Mucosa of rectum (tissue), 2 donors: ENCODE data around the gene MEGF11.

Experiments
- H3K27ac ChIP-seq, 2 donors: one replicate each; pipeline ENCODE4 v1.7.0; 2013; ENCODE audit warnings: inconsistent platforms in 2 of 2, low read depth in 2 of 2, low read length in 2 of 2
- H3K27me3 ChIP-seq, 2 donors: one replicate each; pipeline ENCODE4 v1.7.0; 2013; ENCODE audit warnings: low read length in 2 of 2; ENCODE audit not compliant: control insufficient read depth in 2 of 2, insufficient read depth in 2 of 2
- H3K36me3 ChIP-seq, 2 donors: one replicate each; pipeline ENCODE4 v1.7.0; 2013; ENCODE audit warnings: low read length in 2 of 2; ENCODE audit not compliant: control insufficient read depth in 2 of 2, insufficient read depth in 2 of 2
- H3K4me1 ChIP-seq, 2 donors: one replicate each; pipeline ENCODE4 v1.7.0; 2013; ENCODE audit warnings: low read length in 2 of 2, mild to moderate bottlenecking in 1 of 2; ENCODE audit not compliant: control insufficient read depth in 2 of 2, insufficient read depth in 2 of 2
- H3K4me3 ChIP-seq, 2 donors: one replicate each; pipeline ENCODE4 v1.7.0; 2013; ENCODE audit warnings: low read length in 2 of 2
- H3K9ac ChIP-seq, 2 donors: one replicate each; pipeline ENCODE4 v1.7.0; 2013; ENCODE audit warnings: low read length in 2 of 2, low read depth in 1 of 2, mild to moderate bottlenecking in 1 of 2
- H3K9me3 ChIP-seq, 2 donors: one replicate each; pipeline ENCODE4 v1.7.0; 2013; ENCODE audit warnings: low read length in 2 of 2; ENCODE audit not compliant: control insufficient read depth in 2 of 2
- donor health status: healthy.
- donor health status: Normal muscosa, but diverticular disease.

MEGF11 gene

DNA sequence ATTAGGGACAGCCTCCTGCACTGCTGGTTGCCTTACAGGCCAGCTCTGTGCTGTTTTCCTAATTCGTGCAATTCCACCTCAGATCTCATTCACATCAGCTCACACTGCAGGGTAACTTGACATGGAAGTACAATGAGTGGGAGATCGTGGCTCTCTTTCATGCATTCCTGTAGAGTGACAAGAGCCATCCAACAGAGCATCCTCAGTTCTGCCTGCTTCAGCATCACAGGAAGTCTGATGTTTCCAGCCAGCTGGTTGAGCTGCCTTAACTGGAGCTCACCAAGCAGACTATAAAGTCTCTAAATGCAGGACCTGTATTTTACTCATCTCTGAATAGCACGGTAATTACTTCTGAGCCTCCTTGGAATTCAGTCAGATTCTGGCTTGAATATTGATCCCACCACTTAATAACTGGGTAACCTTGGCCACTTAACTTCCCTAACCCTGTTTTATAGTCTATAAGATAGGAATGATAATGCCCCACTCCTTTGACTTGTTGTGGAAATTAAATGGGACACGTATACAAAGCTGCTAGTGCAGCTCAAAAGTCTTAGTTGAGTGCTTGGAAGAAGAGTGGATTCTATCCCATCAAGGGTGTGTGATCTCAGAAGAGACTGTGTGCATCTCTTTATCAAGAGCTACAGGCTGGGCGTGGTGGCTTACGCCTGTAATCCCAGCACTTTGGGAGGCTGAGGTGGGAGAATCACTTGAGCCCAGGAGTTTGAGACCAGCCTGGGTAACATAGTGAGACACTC lies 38.4 kb upstream of the MEGF11 start:
- no peak overlapping the region for H3K9ac ChIP-seq
- H3K4me1 ChIP-seq = peaks cover 14 to 20% of the 10 kb centered on the region in 2 donors
- no peak overlapping the region for H3K27ac ChIP-seq
- H3K9me3 ChIP-seq = no peaks in the 10 kb centered on the region
- no peak overlapping the region for H3K4me3 ChIP-seq
- H3K36me3 ChIP-seq = no peaks in the 10 kb centered on the region
- no peaks in the 10 kb centered on the region for H3K27me3 ChIP-seq

DNA sequence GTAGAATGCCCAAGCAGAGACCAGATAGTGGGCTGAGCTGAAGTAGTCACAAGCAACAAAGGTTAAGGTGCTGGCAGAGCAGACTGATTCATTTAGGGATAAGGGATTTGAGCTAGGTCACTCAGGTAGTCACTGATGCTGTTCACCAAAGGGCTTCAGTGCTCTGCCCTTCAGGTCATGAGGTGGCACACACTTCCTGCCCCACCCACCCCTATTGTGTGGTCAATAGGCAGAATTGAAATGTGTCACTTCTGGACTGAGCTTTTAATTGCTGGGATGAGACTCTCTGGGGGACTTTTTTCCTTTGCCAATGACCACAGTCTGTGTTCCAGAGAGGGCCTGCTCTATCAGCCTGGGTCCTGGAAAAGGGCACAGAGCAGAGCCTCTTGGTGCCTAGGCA lies 37.0 kb upstream of the MEGF11 start:
- Histone ChIP-seq H3K4me1 (peaks cover 14 to 20% of the 10 kb centered on the region in 2 donors), H3K36me3 (no peaks in the 10 kb centered on the region), H3K9ac (no peak overlapping the region), H3K27me3 (no peaks in the 10 kb centered on the region), H3K27ac (no peak overlapping the region), H3K9me3 (no peaks in the 10 kb centered on the region), H3K4me3 (no peak overlapping the region)

GRCh38 chr15:66290007-66290406 lies 36.5 kb upstream of the MEGF11 start:
- Histone ChIP-seq H3K27ac (no peak overlapping the region), H3K9ac (no peak overlapping the region), H3K9me3 (no peaks in the 10 kb centered on the region), H3K36me3 (no peaks in the 10 kb centered on the region), H3K27me3 (no peaks in the 10 kb centered on the region), H3K4me3 (no peak overlapping the region), H3K4me1 (peaks cover 14 to 18% of the 10 kb centered on the region in 2 donors)

GRCh38 chr15:66288551-66289185 lies 35.1 kb upstream of the MEGF11 start:
- Histone ChIP-seq H3K9me3 (no peaks in the 10 kb centered on the region), H3K4me1 (peaks cover 5 to 8% of the 10 kb centered on the region in 2 donors), H3K27ac (no peak overlapping the region), H3K36me3 (no peaks in the 10 kb centered on the region), H3K27me3 (no peaks in the 10 kb centered on the region), H3K4me3 (no peak overlapping the region), H3K9ac (no peak overlapping the region)

GRCh38 chr15:66288093-66288492 lies 34.5 kb upstream of the MEGF11 start:
- Histone ChIP-seq H3K36me3 (no peaks in the 10 kb centered on the region), H3K27ac (no peak overlapping the region), H3K9me3 (no peaks in the 10 kb centered on the region), H3K4me3 (no peak overlapping the region), H3K4me1 (peaks cover 5 to 8% of the 10 kb centered on the region in 2 donors), H3K9ac (no peak overlapping the region), H3K27me3 (no peaks in the 10 kb centered on the region)

GRCh38 chr15:66287461-66288057 lies 34.0 kb upstream of the MEGF11 start:
- no peak overlapping the region for H3K9ac ChIP-seq
- H3K27ac ChIP-seq = no peak overlapping the region
- no peaks in the 10 kb centered on the region for H3K27me3 ChIP-seq
- H3K9me3 ChIP-seq = no peaks in the 10 kb centered on the region
- H3K4me3 ChIP-seq = no peak overlapping the region
- H3K4me1 ChIP-seq = peaks cover 3 to 4% of the 10 kb centered on the region in 2 donors
- no peaks in the 10 kb centered on the region for H3K36me3 ChIP-seq

- H3K9ac ChIP-seq = no peak overlapping the region
- H3K36me3 ChIP-seq = no peaks in the 10 kb centered on the region
- H3K27ac ChIP-seq = no peak overlapping the region
- no peaks in the 10 kb centered on the region for H3K9me3 ChIP-seq
- H3K4me1 ChIP-seq = no peaks in the 10 kb centered on the region
- H3K27me3 ChIP-seq = no peaks in the 10 kb centered on the region
- H3K4me3 ChIP-seq = no peak overlapping the region
These were observed 32.2 kb upstream of the MEGF11 start for GRCh38 chr15:66285533-66286280.

GRCh38 chr15:66284271-66284670 lies 30.7 kb upstream of the MEGF11 start:
- no peak overlapping the region for H3K27ac ChIP-seq
- H3K36me3 ChIP-seq = no peaks in the 10 kb centered on the region
- no peaks in the 10 kb centered on the region for H3K4me1 ChIP-seq
- no peak overlapping the region for H3K9ac ChIP-seq
- peaks cover 0 to 2% of the 10 kb centered on the region in 2 donors for H3K27me3 ChIP-seq
- no peaks in the 10 kb centered on the region for H3K9me3 ChIP-seq
- H3K4me3 ChIP-seq = no peak overlapping the region

DNA sequence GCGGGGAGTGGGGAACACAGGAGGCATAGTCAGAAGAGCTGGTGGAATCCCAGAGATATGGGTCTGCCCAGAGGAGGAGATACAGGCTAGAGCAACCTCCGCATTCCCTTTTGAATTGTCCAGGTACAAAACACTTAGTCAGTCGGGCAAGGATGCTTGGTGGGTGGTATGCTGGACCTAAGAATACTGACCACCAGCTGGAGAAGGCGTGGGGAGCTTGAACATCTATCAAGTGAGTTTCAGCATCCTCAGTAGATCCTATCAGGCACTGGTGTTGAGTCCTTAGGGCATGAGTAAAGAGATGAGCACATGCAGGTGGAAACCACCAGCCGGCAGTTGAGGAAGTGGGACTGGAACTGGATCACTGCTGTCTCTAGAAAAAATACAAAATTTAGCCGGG lies 25.1 kb upstream of the MEGF11 start:
- H3K4me1 ChIP-seq = no peaks in the 10 kb centered on the region
- peaks cover 0 to 2% of the 10 kb centered on the region in 2 donors for H3K27me3 ChIP-seq
- no peak overlapping the region for H3K9ac ChIP-seq

GRCh38 chr15:66278056-66278455 lies 24.5 kb upstream of the MEGF11 start:
- H3K4me1 ChIP-seq = no peaks in the 10 kb centered on the region
- H3K27me3 ChIP-seq = peaks cover 0 to 2% of the 10 kb centered on the region in 2 donors
- no peak overlapping the region for H3K4me3 ChIP-seq
- no peaks in the 10 kb centered on the region for H3K36me3 ChIP-seq
- H3K9ac ChIP-seq = no peak overlapping the region
- H3K9me3 ChIP-seq = no peaks in the 10 kb centered on the region
- H3K27ac ChIP-seq = no peak overlapping the region

More for the DNA sequence above, 25.1 kb upstream of the MEGF11 start:
- no peaks in the 10 kb centered on the region for H3K36me3 ChIP-seq
- H3K27ac ChIP-seq = no peak overlapping the region
- no peak overlapping the region for H3K4me3 ChIP-seq
- no peaks in the 10 kb centered on the region for H3K9me3 ChIP-seq
